Measurements from ENCODE around the gene SLC39A10.

DNA sequence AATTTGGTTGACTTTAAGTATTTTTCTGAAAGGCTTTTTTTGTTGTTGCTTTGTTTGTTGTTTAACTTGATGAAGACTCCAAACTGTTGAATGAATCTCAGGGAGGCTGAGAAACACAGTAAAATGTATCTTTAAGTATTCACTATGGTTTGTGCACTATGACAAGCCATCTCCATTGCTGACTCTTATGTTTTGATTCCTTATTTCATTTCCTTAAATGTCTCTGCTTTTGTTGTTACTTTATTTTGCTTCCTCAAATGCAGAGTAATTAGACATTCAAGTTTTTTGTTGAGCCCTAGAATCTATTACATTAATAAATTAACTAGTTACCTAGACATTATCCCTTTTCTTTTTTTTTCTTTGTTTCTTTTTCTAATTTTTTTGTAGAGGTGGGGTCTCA, 46.3 kb upstream of the SLC39A10 start:
- TF ChIP-seq POLR2A (IDR thresholded peaks at IDR 0.05; ENCODE audit: low read depth, low read length), result no peak
- TF ChIP-seq GATA2 (IDR thresholded peaks at IDR 0.05; ENCODE audit: insufficient read depth, insufficient read length, low read depth, low read length), result no peak
